GM21447 (cell line): ENCODE measurements around the gene ERVW-1.
"Not testable (repeated sequence)": the region's sequence is repeated elsewhere in the genome, so short reads cannot be mapped to it uniquely, and the experiment has no call there.

Source experiments
- ATAC-seq: cut with Tn5 transposase; IDR thresholded peaks from one replicate; pipeline ENCODE4 v1.9.1; 2021; ENCODE audit not compliant: unreplicated experiment

Gene ERVW-1

DNA sequence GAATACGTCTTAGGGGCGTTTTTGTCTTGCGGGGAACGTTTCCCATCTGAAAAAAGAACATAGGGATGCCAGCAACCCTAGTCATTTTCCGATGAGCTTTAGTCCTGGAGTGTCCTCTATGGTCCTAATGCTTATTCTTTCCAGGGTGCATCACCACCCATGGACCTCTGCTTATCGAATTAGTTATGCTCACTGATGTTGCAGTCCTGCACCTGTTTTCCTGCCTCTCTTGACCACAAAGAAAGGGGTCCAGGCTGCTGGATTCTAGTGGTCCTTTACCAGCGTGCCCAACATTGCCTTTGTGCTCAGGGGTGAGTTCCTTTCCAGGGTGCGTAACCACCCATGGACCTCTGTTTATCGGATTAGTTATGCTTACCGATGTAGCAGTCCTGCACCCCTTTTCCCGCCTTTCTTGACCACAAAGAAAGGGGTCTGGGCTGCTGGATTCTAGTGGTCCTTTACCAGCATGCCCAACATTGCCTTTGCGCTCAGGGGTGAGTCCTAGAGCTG is 2.4 kb downstream of the ERVW-1 start:
- ATAC-seq: not testable (repeated sequence)

DNA sequence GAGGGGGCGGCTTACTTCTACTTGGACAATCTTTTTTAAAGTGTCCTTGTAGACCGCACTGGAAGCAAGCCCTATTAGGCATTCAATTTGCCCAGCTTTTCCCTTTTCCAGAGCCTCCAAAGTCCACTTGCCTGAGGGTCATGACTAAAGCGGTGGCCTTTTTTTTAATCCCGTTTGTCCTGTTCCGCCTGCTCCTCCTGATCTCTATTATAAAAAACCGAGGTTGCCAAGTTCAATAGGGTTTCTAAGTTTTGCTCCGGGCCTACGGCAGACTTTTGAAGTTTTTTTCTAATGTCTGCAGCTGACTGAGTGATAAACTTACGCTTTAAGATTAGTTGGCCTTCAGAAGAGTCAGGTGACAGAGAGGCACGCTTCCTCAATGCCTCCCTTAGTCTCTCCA is 3.8 kb downstream of the ERVW-1 start:
- ATAC-seq: not testable (repeated sequence)

DNA sequence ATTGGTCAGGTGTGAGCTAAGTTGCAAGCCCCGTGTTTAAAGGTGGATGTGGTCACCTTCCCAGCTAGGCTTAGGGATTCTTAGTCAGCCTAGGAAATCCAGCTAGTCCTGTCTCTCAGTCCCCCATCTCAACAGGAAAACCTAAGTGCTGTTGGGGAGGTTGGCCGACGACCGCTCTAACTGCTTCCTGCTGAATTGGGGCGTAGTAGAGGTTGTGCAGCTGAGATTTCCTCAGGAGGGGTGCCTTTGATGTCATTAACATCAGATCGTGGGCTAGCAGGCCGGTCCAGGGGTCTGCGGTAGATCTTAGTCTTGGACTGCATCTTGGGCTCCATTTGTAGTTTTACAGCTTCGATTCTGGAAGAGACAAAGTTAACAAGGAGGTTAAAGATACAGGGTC is 9.2 kb downstream of the ERVW-1 start:
- not testable (repeated sequence) for ATAC-seq

DNA sequence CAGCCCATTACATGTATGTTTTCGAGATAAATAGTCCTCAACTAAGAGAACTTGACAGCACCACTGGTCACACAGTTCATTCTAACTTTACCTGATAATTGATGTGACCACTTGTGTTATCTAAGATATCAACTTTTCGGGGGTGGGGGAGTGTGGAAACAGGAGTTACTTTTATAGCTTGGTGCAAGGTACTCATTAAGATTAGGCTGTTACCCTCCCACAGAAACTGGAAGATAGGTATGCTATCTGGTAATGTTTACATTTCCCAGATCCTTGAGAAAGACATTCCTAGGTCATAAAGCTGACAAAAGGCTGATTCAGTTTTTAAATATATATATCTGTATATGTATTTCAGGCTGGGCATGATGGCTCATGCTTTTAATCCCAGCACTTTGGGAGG is 11.1 kb downstream of the ERVW-1 start:
- no peak for ATAC-seq

DNA sequence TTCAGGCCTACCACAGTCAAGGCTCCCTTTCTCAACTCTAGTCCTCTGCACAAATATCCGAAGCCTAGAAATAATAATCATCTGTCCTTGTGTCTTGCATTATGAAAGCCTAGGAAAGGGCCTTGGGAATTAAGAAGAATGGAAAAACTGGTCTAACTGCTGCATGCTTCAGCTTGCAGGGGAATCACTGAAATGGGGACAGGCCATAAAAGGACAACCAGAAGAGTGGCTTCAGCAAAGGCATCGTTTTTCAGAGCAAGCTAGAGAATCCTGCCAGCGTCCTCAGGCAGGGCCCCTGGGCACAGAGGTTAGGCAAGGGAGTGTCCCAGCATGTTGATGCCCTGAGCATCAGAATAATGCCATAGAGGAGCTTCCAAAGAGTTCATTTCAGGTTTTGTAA is 13.2 kb downstream of the ERVW-1 start:
- ATAC-seq: no peak

DNA sequence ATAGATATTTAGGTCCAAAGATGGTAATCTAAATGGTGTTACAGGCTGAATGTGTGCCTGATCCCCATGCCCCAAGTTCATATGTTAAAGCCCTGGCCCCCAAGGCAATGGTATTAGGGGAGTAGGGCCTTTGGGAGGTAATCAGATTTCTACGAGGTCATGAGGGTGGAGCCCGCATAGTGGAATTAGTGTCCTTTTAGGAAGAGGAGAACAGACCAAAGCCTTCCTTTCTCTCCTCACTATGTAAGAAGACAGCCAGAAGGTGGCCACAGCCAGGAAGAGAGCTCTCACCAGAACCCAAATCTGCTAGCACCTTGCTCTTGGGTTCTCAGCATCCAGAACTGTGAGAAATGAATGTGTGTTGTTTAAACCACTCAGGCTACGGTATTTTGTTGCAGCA is 15.2 kb downstream of the ERVW-1 start:
- no peak for ATAC-seq

DNA sequence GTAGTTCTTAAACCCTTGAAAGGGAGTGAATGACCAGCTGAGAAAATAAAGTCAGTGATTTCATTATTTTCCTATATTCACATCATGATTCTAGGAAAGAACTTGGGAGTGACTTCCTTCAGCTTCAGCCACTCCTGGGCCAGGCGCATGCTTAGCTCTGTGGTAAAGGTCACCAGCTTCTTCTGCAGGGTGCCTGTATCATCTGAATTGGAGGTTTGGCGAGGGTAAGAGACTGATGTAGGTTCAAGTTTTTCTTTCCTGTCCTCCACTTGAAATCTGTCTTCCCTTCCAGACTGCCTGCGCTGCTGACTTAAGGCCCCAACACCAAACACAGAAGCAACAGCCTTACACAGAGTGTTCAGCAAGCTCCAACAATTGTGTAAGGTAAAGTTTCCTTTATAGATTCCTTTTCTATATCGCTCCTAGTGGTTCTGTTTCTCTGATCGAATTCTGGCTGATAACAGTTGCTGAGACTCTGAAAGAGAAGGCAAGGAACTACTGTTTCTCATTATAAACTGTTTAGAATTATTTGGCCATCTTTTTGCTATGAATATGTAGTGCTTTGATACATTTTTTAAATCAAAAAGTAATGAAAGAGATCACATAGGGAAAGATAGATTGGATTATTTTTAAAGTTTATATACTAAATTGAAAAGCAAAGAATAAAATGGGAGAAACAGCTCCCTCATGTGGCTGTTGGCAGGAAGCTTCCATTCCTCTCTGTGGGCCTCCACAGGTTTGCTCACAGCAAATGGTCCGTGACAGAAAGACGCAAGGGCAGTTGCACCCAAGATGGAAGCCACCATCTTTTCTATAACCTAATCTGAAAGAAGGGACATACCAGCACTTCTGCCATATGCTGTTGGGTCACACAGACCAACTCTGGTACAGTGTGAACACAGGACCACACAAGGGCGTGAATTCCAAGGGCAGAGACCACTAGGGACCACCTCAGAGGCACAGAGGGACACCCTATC is 16.4 kb downstream of the ERVW-1 start:
- ATAC-seq: no peak

DNA sequence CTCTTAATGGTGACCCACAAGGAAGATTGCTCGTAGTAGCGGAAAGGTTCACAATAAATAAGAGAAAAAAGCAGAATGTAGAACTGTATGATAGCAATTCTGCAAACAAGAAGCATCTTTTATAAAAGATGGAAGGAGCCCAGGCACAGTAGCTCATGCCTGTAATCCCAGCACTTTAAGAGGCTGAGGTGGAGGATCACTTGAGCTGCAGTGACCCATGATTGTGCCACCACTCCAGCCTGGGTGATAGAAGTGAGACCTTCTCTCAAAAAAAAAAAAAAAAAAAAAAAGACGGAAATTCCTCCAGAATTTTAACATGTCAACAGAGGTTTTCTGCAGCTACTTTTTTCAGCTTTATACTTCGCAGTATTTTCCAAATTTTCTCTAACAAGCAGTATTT is 17.2 kb downstream of the ERVW-1 start:
- ATAC-seq: no peak

DNA sequence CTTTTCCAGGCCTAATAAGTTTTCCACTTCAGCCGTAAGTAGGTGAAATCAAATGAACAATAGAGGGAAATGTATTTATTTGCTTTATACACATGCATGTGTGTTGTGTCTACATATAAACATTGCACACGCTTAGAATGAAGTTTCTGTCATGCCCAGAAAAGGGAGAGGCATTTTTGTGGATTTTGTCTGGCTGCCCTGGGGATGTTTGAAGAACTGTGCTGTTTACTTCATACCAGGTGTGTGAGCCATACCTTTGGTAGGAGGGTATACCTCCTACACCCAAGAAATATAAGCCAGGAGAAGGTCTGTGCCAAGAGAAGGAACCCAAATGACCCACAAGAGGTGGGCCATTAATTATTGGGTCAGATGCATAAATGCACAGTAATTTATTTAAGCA is 17.6 kb downstream of the ERVW-1 start:
- no peak for ATAC-seq

DNA sequence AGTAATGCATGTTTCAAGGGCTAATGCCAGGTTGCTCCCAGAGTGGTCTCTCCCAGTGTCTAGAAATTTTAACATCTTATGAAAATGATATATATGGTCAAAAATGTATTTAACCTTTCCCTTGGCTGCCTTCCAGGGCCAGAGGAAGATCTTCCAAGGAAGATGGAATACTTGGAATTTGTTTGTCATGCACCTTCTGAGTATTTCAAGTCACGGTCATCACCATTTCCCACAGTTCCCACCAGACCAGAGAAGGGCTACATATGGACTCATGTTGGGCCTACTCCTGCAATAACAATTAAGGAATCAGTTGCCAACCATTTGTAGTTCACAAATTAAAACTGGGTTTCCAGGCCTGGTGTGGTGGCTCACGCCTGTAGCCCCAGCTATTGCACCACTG is 21.5 kb downstream of the ERVW-1 start:
- no peak for ATAC-seq

DNA sequence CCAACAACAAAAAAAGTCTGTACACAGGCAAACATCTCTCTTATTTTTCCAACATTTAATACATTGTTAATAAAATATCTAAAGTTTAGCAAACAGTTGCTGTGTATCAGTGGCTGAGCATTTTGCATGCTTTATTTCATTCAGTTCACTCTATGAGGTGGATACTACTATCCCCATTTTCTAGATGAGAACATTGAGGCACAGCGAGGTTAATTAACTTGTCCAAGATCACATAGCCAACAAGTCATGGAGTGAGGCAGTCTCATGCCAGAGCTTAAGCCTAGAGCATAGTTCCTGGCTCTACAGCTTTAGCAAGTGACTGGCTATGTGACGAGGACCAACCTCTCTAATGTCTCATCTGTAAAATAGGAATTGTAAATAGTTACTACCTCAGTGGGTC is 26.1 kb downstream of the ERVW-1 start:
- no peak for ATAC-seq

DNA sequence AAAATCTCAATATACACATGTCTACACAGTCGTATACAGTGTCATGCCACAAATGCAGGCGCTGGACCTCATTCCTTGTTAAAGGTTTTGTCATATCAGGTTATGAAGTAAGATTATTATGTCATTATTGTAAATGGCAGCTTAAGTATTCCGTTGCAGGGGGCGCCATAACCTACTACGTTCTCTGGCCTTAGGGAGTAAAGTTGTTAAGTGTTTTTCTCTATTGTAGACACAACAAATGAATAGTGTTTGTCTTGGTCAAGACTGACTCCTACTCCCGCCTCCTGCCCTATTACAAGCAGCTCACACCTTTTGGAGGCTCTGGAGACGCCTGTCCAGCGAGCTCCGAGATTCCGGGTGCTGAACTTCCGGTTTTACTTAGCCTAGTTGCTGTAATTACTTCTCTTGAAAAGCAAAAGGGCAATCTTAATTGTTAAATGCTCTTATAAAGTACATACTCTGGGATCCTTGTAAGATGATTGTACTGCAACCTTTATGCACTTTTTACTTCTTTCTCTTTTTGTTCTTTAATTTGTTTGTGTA is 29.5 kb downstream of the ERVW-1 start:
- peak; percentile 43 for ATAC-seq

DNA sequence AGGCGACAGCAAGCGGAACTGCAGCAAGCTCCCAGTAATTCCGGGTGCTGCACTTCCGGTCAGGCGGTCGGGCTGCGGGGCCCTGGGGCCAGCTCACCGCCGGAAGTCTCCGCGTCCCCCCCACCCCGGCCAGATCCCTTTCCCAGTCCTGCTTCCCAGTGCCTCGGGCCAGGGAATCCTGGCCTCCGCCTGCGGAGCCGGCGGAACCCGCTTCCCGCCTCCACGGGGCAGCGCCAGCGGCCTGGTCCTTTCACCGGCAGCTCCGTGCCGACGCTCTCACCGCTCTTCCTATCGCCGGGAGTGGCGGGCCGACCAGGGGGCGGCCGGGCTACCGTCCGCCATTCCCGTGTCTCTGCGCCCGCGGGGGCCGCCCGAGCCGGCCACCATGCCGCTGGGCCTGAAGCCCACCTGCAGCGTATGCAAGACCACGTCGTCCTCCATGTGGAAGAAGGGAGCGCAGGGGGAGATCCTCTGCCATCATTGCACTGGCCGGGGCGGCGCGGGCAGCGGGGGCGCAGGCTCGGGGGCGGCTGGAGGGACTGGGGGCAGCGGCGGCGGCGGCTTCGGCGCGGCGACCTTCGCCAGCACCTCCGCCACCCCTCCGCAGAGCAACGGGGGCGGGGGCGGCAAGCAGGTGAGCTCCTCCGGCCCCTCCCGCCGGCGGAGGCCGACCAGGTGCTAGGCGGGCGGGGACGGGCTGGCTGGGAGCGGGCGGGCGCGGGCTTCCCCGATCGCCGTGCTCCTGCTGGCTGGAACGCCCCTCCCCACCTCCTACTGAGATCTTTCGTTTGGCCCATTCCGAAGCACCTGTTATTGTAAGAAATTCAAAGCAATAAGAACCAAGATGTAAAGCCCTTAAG is 30.2 kb downstream of the ERVW-1 start, which contains the start of gene GATAD1:
TSS of gene GATAD1 (plus strand) at position 138 of the 860 bp plus-strand sequence. CDS start at position 386, 248 bp downstream.
- peak; percentile 85 for ATAC-seq

DNA sequence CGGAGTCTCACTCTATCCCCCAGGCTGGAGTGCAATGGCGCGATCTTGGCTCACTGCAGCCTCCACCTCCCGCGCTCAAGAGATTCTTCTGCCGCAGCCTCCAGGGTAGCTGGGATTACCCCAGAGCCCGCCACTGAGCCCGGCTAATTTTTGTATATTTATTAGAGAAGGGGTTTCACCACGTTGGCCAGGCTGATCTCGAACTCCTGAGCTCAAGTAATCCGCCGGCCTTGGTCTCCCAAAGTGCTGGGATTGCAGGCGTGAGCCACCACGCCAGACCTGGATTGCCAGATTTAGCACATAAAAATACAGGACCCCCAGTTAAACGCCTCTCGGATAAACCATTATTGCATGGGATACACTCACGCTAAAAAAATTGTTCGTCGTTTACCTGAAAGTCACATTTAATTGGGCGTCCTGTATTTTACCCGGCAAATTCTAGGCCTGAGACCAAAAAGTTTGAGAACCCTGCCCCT is 30.8 kb downstream of the ERVW-1 start:
- no peak for ATAC-seq

DNA sequence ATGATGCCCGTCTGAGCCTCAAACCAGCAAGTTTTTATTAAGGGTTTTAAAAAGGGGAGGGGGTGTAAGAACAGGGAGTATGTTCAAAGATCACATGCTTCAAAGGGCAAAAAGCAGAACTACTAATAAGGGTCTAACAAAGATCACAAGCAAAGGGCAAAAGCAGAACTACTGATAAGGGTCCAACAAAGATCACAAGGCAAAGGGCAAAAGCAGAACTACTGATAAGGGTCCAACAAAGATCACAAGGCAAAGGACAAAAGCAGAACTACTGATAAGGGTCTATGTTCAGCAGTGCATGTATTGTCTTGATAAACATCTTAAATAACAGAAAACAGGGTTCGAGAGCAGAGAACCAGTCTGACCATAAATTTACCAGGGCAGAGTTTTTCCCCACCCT is 35.0 kb downstream of the ERVW-1 start:
- not testable (repeated sequence) for ATAC-seq

DNA sequence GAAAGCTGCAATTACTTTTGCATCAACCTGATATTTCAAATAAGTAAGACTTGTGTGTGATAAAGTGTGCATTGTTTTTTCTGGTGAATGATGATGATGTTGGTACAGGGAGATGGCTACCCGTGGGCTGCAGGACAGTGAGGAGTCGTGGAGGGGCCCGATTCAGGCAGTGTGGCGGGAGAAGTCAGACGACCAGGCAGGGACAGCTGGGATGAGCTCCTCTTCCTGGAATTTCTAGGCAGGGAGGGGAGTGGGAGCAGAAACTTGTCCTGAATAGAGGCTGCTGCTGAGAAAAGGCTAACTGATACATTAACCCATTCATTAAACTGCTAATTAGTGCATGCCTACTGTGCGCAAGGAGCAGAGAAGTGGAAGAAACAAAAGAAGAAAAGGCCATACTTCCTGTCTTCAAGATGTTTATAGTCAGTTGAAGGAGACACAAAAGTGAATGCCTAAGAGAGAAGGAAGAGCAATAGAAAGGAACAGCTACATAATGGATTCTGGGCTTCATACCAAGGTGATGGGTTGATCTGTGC is 39.7 kb downstream of the ERVW-1 start:
- no peak for ATAC-seq

DNA sequence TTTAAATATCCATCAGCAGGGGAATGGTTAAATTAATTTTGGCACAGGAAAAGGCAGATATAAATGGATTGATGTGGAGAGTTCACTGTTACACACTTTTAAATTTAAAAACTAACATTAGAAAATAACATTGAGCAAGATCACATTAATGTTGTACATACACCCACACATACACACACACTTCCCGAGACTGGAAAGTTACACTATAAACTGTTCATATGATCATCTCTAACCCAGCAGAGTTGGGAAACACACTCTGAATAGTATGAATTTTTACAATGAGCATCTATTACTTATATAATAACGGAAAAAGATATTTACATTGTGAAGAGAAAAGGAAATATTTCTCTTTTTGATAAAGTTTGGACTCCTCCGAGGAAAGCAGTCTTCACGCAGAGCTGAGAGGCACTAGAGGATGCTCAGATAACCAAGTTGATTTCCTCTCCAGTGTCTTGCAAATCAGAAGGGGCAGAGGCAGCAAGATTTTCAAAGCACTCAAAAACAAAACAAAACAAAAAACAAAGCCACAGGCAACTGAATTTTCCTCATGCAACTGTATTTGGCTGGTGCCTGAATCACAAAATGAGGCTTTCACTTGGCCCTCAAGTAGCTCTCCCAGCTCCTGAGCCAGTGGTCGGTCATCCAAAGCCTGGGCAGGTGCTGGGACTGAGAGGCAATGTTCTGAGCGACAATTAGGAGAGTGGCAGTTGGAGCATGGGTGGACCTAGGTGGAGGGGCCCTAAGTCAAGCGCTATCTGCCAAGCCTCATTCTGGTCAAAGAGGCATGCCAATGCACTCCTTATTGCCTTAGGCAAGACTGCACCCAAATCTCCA is 40.9 kb downstream of the ERVW-1 start:
- ATAC-seq: no peak

DNA sequence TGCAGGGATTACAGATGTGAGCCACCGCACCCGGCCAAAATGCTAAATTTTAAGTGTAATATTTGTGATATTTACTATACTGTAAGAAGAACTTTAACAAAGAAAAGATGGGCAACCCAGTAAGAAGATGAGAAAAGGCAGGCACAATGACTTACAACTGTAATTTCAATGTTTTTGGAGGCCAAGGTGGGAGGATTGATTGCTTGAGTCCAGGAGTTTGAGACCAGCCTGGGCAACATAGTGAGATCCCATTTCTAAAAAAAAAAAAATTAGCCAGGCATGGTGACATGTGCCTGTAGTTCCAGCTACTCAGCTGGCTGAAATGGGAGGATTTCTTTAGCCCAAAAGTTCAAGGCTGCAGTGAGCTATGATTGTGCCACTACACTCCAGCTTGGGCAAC is 42.2 kb downstream of the ERVW-1 start:
- ATAC-seq: no peak

DNA sequence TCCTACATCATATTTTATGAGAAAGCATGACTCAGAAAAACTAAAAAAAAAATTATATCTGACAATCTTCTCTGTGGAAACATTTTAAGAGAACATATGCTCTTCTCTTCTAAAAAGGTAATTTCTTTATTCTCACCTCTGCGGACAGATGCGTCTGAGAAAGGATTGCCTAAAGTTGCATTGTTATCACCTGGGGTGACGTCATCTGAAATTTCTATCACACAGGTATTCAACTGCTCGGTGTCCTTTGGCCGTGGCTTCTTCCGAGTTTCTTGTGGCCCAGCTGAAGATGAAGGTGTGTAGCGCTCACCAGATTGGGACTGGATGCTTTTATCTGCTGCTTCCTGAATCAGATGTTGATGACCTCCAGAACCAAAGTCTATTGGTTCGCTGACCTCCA is 44.7 kb downstream of the ERVW-1 start:
- no peak for ATAC-seq
